ENCODE results near the gene ZNF862.

ZNF862 gene

DNA sequence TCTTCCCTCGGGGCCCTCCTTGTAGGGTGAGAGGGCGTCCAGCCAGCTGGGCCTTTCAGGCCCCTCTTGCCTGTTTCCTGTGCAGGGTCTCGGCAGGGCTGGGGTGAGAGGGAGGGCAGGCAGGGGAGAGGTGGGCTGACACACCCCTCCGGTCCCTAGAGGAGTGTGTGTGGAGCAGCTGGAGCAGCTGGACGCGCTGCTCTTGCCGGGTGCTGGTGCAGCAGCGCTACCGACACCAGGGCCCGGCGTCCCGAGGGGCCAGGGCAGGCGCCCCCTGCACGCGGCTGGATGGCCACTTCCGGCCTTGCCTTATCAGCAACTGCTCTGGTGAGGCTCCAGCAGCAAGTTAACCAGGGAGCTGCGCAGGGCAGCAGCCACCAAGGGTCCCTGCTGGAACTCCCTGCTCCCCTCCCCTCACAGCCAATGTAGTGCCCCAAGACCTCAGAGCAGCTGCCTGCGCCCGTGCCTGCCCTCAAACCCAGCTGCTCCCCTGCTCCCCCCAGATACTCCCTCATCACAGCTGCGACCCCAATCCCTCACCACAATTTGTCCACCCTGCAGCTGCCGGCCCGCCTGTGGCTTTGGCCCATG, 15.7 kb upstream of the ZNF862 start:
- H3K27ac ChIP-seq: no peak overlapping the region
- TF ChIP-seq, protein P1, sequence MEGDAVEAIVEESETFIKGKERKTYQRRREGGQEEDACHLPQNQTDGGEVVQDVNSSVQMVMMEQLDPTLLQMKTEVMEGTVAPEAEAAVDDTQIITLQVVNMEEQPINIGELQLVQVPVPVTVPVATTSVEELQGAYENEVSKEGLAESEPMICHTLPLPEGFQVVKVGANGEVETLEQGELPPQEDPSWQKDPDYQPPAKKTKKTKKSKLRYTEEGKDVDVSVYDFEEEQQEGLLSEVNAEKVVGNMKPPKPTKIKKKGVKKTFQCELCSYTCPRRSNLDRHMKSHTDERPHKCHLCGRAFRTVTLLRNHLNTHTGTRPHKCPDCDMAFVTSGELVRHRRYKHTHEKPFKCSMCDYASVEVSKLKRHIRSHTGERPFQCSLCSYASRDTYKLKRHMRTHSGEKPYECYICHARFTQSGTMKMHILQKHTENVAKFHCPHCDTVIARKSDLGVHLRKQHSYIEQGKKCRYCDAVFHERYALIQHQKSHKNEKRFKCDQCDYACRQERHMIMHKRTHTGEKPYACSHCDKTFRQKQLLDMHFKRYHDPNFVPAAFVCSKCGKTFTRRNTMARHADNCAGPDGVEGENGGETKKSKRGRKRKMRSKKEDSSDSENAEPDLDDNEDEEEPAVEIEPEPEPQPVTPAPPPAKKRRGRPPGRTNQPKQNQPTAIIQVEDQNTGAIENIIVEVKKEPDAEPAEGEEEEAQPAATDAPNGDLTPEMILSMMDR (conservative IDR thresholded peaks at IDR 0.05; ENCODE audit: low read depth): no peak
- ChIA-PET CTCF (no interaction called here), POLR2A (ENCODE audit: low non-redundant PET) (no interaction called here)
- DNase-seq (ENCODE audit: low spot score): no peak

DNA sequence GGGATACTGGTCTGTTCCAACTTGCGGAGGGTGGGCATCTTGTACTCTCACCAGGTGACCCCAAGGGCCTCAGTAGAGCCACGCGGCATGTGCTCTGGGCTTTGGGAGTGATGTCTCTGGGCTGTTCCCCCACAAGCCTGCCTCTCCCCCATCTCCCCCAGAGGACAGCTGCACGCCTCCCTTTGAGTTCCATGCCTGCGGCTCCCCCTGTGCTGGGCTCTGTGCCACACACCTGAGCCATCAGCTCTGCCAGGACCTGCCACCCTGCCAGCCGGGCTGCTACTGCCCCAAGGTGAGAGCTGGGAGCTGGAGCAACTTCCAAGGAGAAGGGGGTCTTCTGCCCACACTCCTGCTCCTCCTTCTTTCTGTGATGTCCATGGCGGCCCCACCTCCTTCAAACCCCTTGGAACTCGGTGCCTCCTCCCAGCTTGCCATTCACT, 15.0 kb upstream of the ZNF862 start:
- ChIA-PET POLR2A (ENCODE audit: low non-redundant PET) (no interaction called here), CTCF (interaction anchor here (0.6 kb wide), 2 partner anchors 16 to 863 kb away, joined by 4 read pairs; no protein-coding TSS in a partner anchor)
- H3K27ac ChIP-seq: no peak overlapping the region
- no peak for DNase-seq (ENCODE audit: low spot score)
- TF ChIP-seq, protein P1 (conservative IDR thresholded peaks at IDR 0.05; ENCODE audit: low read depth): no peak

DNA sequence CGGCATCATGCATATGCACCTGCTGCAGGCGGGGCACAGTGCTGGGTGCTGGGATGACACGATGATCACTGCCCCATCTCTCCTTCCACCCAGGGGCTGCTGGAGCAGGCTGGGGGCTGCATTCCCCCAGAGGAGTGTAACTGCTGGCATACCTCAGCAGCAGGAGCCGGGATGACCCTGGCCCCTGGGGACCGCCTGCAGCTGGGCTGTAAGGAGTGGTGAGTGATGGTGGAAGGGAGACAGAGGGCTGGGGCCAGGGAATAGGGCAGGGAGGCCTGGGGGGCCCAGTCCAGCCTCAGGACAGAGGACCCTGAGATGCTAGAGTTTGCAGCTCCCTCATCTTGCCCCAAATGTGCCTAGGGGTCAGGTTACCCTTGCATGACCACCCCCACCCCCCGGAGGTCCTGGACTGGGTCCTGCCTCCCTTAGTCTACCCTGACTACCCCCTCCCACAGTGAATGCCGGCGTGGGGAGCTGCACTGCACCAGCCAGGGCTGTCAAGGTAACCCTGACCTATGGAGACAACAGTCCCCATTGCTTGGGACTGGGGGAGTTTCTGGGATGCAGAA, 14.5 kb upstream of the ZNF862 start:
- CTCF ChIA-PET: interaction anchor here (0.6 kb wide), 2 partner anchors 16 to 863 kb away, joined by 4 read pairs; no protein-coding TSS in a partner anchor
- no peak for DNase-seq (ENCODE audit: low spot score)
- POLR2A ChIA-PET (ENCODE audit: low non-redundant PET): no interaction called here

DNA sequence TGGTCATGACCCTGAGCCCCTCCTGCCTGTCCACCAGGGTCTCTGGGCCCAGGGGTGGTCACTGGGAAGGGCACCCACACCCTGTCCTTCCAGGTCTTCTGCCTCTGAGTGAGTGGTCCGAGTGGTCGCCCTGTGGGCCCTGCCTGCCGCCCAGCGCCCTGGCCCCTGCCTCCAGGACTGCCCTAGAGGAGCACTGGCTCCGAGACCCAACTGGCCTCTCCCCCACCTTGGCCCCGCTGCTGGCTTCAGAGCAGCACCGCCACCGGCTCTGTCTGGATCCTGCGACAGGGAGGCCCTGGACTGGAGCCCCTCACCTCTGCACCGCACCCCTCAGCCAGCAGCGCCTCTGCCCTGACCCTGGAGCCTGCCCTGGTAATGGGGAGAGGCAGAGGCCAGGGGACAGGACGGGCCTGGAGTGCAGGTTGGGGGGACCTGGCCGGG, 13.9 kb upstream of the ZNF862 start:
- CTCF ChIA-PET: no interaction called here
- DNase-seq (ENCODE audit: low spot score): no peak
- TF ChIP-seq, protein P1 (conservative IDR thresholded peaks at IDR 0.05; ENCODE audit: low read depth): no peak
- POLR2A ChIA-PET (ENCODE audit: low non-redundant PET): no interaction called here
- H3K27ac ChIP-seq: no peak overlapping the region

More for the DNA sequence above, 14.5 kb upstream of the ZNF862 start:
- TF ChIP-seq, protein P1 (conservative IDR thresholded peaks at IDR 0.05; ENCODE audit: low read depth): no peak
- no peak overlapping the region for H3K27ac ChIP-seq

DNA sequence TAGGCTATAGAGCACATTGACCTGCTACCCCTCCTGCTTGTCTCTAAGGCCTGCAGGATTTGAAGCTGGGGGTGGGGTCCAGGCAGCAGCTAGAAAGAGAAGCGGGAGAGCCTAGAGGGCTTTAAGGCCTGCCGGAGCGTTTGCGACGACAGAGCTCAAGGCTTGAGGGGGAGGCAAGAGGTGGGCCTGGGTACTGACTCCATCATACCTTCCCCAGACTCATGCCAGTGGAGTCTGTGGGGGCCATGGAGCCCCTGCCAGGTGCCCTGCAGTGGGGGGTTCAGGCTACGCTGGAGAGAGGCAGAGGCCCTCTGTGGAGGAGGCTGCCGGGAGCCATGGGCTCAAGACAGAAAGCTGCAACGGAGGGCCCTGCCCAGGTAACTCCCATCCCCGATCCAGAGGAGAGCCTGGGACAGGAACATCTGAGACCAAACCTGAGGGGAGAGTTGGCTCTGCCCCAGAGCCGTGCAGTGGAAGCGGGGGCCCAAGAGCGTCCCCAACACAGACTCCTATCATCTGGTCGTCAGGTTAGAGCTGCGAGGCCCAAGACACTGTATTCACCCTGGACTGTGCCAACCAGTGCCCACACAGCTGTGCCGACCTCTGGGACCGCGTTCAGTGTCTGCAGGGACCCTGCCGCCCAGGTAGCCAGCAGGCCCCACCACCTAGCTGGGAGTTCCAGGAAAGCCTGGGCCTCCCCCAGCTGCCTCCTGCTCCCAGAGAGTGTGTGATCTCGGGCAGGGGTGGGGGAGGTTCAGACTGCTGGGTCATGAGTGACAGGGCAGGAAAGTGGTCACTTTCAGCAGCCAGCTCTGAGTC, 13.2 kb upstream of the ZNF862 start:
- no peak overlapping the region for H3K27ac ChIP-seq
- ChIA-PET POLR2A (ENCODE audit: low non-redundant PET) (no interaction called here), CTCF (interaction anchor here (0.7 kb wide), 1 partner anchor 1150 kb away, joined by 5 read pairs; no protein-coding TSS in a partner anchor)
- no peak for DNase-seq (ENCODE audit: low spot score)
- TF ChIP-seq, protein P1 (conservative IDR thresholded peaks at IDR 0.05; ENCODE audit: low read depth): no peak

DNA sequence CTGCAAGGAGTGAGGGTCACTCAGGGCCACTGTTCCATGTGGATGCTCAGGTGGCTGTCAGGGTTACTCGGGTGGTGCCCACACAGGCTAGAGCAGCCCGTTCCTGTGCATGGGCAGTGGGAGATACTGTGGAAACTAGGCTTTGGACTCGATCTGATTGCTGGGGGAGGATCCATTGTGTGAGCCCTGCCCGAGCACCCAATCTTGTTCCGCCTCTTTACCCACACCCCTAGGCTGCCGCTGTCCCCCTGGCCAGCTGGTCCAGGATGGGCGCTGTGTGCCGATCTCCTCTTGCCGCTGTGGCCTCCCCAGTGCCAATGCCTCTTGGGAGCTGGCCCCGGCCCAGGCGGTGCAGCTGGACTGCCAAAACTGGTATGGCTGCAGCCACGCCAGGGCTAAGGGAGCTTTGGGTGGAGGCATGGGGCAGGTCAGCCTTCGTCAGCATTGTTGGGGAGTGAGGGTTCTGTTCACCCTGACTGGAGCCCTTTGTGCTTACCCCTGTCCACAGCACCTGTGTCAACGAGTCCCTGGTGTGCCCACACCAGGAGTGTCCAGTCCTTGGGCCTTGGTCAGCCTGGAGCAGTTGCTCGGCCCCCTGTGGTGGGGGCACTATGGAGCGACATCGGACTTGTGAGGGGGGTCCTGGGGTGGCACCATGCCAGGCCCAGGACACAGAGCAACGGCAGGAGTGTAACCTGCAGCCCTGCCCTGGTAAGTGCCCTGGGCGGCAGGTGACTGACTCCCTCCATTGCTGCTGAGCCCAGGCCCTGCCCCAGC, 12.4 kb upstream of the ZNF862 start:
- no peak for DNase-seq (ENCODE audit: low spot score)
- no peak overlapping the region for H3K27ac ChIP-seq
- TF ChIP-seq, protein P1 (conservative IDR thresholded peaks at IDR 0.05; ENCODE audit: low read depth): no peak
- CTCF ChIA-PET: interaction anchor here (0.7 kb wide), 1 partner anchor 1149 kb away, joined by 5 read pairs; no protein-coding TSS in a partner anchor
- POLR2A ChIA-PET (ENCODE audit: low non-redundant PET): no interaction called here

Data from RWPE1 (cell line).